Measurements from ENCODE around the gene FNBP1.
"Not testable (repeated sequence)": the region's sequence is repeated elsewhere in the genome, so short reads cannot be mapped to it uniquely, and the experiment has no call there.

Gene FNBP1

GRCh38 chr9:130018265-130018664 lies 24.7 kb downstream of the FNBP1 start:
- H3K79me2 ChIP-seq (ENCODE audit: insufficient read depth, low read length): peaks cover 98% of the 10 kb centered on the region
- no peaks in the 10 kb centered on the region for H3K9me3 ChIP-seq (ENCODE audit: insufficient read depth, low read depth, low read length)
- H3K27me3 ChIP-seq (ENCODE audit: insufficient read depth, low read length, poor library complexity, severe bottlenecking): no peaks in the 10 kb centered on the region
- no peak overlapping the region for H3K9ac ChIP-seq (ENCODE audit: low read depth, low read length, poor library complexity, severe bottlenecking)
- no peak overlapping the region for H2AFZ ChIP-seq (ENCODE audit: low read length)
- H3K36me3 ChIP-seq (ENCODE audit: insufficient read depth, low read length): peaks cover 3% of the 10 kb centered on the region; the same call in 1 of the 2 replicates
- TF ChIP-seq CTCF (conservative IDR thresholded peaks at IDR 0.05; ENCODE audit: low read length): no peak
- no peak for TF ChIP-seq EZH2phosphoT487 (IDR thresholded peaks at IDR 0.05; ENCODE audit: borderline replicate concordance)
- H3K4me1 ChIP-seq (ENCODE audit: insufficient read depth, low read length, poor library complexity, severe bottlenecking): no peaks in the 10 kb centered on the region
- no peak overlapping the region for H3K4me2 ChIP-seq (ENCODE audit: low read depth, low read length, poor library complexity, severe bottlenecking)
- H4K20me1 ChIP-seq (ENCODE audit: insufficient read depth, low read length, poor library complexity, severe bottlenecking): peaks cover 59% of the 10 kb centered on the region
- H3K4me3 ChIP-seq (ENCODE audit: low read length, poor library complexity, severe bottlenecking): no peak overlapping the region
- no peaks in the 10 kb centered on the region for H3F3A ChIP-seq (ENCODE audit: low read depth)
- no peaks in the 10 kb centered on the region for H3K9me2 ChIP-seq (replicated peaks; ENCODE audit: low read depth, low read length)

- H3K36me3 ChIP-seq (ENCODE audit: insufficient read depth, low read length); H3K27me3 ChIP-seq (ENCODE audit: insufficient read depth, low read length, poor library complexity, severe bottlenecking); H3F3A ChIP-seq (ENCODE audit: low read depth); H3K9me2 ChIP-seq (replicated peaks; ENCODE audit: low read depth, low read length); H3K9ac ChIP-seq (ENCODE audit: low read depth, low read length, poor library complexity, severe bottlenecking); H3K9me3 ChIP-seq (ENCODE audit: insufficient read depth, low read depth, low read length); H3K4me1 ChIP-seq (ENCODE audit: insufficient read depth, low read length, poor library complexity, severe bottlenecking); H3K4me3 ChIP-seq (ENCODE audit: low read length, poor library complexity, severe bottlenecking); H3K4me2 ChIP-seq (ENCODE audit: low read depth, low read length, poor library complexity, severe bottlenecking); H2AFZ ChIP-seq (ENCODE audit: low read length): not testable (repeated sequence)
- Histone ChIP-seq H4K20me1 (ENCODE audit: insufficient read depth, low read length, poor library complexity, severe bottlenecking) (peaks cover 57% of the 10 kb centered on the region), H3K79me2 (ENCODE audit: insufficient read depth, low read length) (peaks cover 98% of the 10 kb centered on the region)
Measured at GRCh38 chr9:130017510-130017909, 25.5 kb downstream of the FNBP1 start.

GRCh38 chr9:130017076-130017475 lies 25.9 kb downstream of the FNBP1 start:
- TF ChIP-seq CTCF (conservative IDR thresholded peaks at IDR 0.05; ENCODE audit: low read length): no peak
- TF ChIP-seq EZH2phosphoT487 (IDR thresholded peaks at IDR 0.05; ENCODE audit: borderline replicate concordance): no peak
- Histone ChIP-seq H3K4me3 (ENCODE audit: low read length, poor library complexity, severe bottlenecking) (no peak overlapping the region), H2AFZ (ENCODE audit: low read length) (no peak overlapping the region), H3K79me2 (ENCODE audit: insufficient read depth, low read length) (peaks cover 98% of the 10 kb centered on the region), H3K9me3 (ENCODE audit: insufficient read depth, low read depth, low read length) (no peaks in the 10 kb centered on the region), H3F3A (ENCODE audit: low read depth) (no peaks in the 10 kb centered on the region), H3K4me2 (ENCODE audit: low read depth, low read length, poor library complexity, severe bottlenecking) (no peak overlapping the region), H4K20me1 (ENCODE audit: insufficient read depth, low read length, poor library complexity, severe bottlenecking) (peaks cover 62% of the 10 kb centered on the region), H3K4me1 (ENCODE audit: insufficient read depth, low read length, poor library complexity, severe bottlenecking) (no peaks in the 10 kb centered on the region), H3K27me3 (ENCODE audit: insufficient read depth, low read length, poor library complexity, severe bottlenecking) (no peaks in the 10 kb centered on the region), H3K9ac (ENCODE audit: low read depth, low read length, poor library complexity, severe bottlenecking) (no peak overlapping the region), H3K9me2 (replicated peaks; ENCODE audit: low read depth, low read length) (no peaks in the 10 kb centered on the region), H3K36me3 (ENCODE audit: insufficient read depth, low read length) (peaks cover 3% of the 10 kb centered on the region; the same call in 1 of the 2 replicates)

- Histone ChIP-seq H4K20me1 (ENCODE audit: insufficient read depth, low read length, poor library complexity, severe bottlenecking) (peaks cover 60% of the 10 kb centered on the region), H3K4me2 (ENCODE audit: low read depth, low read length, poor library complexity, severe bottlenecking) (no peak overlapping the region), H3K9ac (ENCODE audit: low read depth, low read length, poor library complexity, severe bottlenecking) (no peak overlapping the region), H2AFZ (ENCODE audit: low read length) (no peak overlapping the region), H3K79me2 (ENCODE audit: insufficient read depth, low read length) (peaks cover 97% of the 10 kb centered on the region), H3K9me2 (replicated peaks; ENCODE audit: low read depth, low read length) (no peaks in the 10 kb centered on the region), H3K4me1 (ENCODE audit: insufficient read depth, low read length, poor library complexity, severe bottlenecking) (no peaks in the 10 kb centered on the region), H3K4me3 (ENCODE audit: low read length, poor library complexity, severe bottlenecking) (no peak overlapping the region), H3F3A (ENCODE audit: low read depth) (no peaks in the 10 kb centered on the region), H3K27me3 (ENCODE audit: insufficient read depth, low read length, poor library complexity, severe bottlenecking) (no peaks in the 10 kb centered on the region), H3K9me3 (ENCODE audit: insufficient read depth, low read depth, low read length) (no peaks in the 10 kb centered on the region), H3K36me3 (ENCODE audit: insufficient read depth, low read length) (peaks cover 3% of the 10 kb centered on the region; the same call in 1 of the 2 replicates)
- TF ChIP-seq EZH2phosphoT487 (IDR thresholded peaks at IDR 0.05; ENCODE audit: borderline replicate concordance) (no peak), CTCF (conservative IDR thresholded peaks at IDR 0.05; ENCODE audit: low read length) (no peak)
Measured at GRCh38 chr9:130015353-130016019, 27.5 kb downstream of the FNBP1 start.

All from Loucy (cell line).